HG03103 (cell line): ENCODE results near the gene ENTPD5.
"Not testable (repeated sequence)": the region's sequence is repeated elsewhere in the genome, so short reads cannot be mapped to it uniquely, and the experiment has no call there.

ENCODE experiments used
- ATAC-seq: cut with Tn5 transposase; IDR thresholded peaks from one replicate; pipeline ENCODE4 v1.9.1; 2021; ENCODE audit warnings: low read depth; ENCODE audit not compliant: unreplicated experiment

Gene ENTPD5

GRCh38 chr14:74008843-74009499 lies 10.1 kb downstream of the ENTPD5 start:
- no peak for ATAC-seq

- not testable (repeated sequence) for ATAC-seq
These were observed 13.4 kb downstream of the ENTPD5 start for GRCh38 chr14:74005664-74006063.

- no peak for ATAC-seq
These were observed 20.4 kb downstream of the ENTPD5 start for GRCh38 chr14:73998726-73999125.

GRCh38 chr14:73997944-73998447 lies 21.1 kb downstream of the ENTPD5 start:
- no peak for ATAC-seq

- ATAC-seq, result no peak
These were observed 21.8 kb downstream of the ENTPD5 start for GRCh38 chr14:73997108-73997943.

- ATAC-seq, result no peak
These were observed 22.4 kb downstream of the ENTPD5 start for GRCh38 chr14:73996731-73997107.

- no peak for ATAC-seq
These were observed 23.1 kb downstream of the ENTPD5 start for GRCh38 chr14:73995977-73996378.

GRCh38 chr14:73994926-73995325 lies 24.2 kb downstream of the ENTPD5 start:
- ATAC-seq, result not testable (repeated sequence)

GRCh38 chr14:73991092-73991491 lies 28.0 kb downstream of the ENTPD5 start:
- ATAC-seq, result no peak

GRCh38 chr14:73988656-73989055 lies 30.4 kb downstream of the ENTPD5 start:
- ATAC-seq, result not testable (repeated sequence)

- no peak for ATAC-seq
These were observed 31.0 kb downstream of the ENTPD5 start for GRCh38 chr14:73988065-73988464.

- ATAC-seq, result no peak
These were observed 41.2 kb downstream of the ENTPD5 start for GRCh38 chr14:73977896-73978295.

GRCh38 chr14:73976125-73976524 lies 43.0 kb downstream of the ENTPD5 start:
- ATAC-seq, result no peak

GRCh38 chr14:73973497-73973896 lies 45.6 kb downstream of the ENTPD5 start:
- ATAC-seq, result no peak

- no peak for ATAC-seq
These were observed 50.2 kb downstream of the ENTPD5 start for GRCh38 chr14:73968885-73969284.

- ATAC-seq, result no peak
These were observed 53.9 kb downstream of the ENTPD5 start for GRCh38 chr14:73965216-73965615.

- no peak for ATAC-seq
These were observed 57.9 kb downstream of the ENTPD5 start for GRCh38 chr14:73961192-73961591.

GRCh38 chr14:73958591-73958990 lies 60.5 kb downstream of the ENTPD5 start:
- ATAC-seq, result no peak

- ATAC-seq, result no peak
These were observed 63.4 kb downstream of the ENTPD5 start for GRCh38 chr14:73955674-73956073.

GRCh38 chr14:73953731-73954130 lies 65.4 kb downstream of the ENTPD5 start:
- no peak for ATAC-seq

GRCh38 chr14:73949752-73950734 lies 69.0 kb downstream of the ENTPD5 start, which contains the start of the genes COQ6 and FAM161B:
Gene COQ6 (plus strand): TSS chr14:73950302. CDS start chr14:73950333, 31 bp downstream.
Gene FAM161B (minus strand): TSS chr14:73950094. CDS start chr14:73950026, 68 bp downstream.
- peak; percentile 72 for ATAC-seq
